ENCODE data around the gene HKDC1. TPM values are rescaled to one million over a fixed set of nuclear protein-coding genes. Genes with fewer than 3 reads are reported as not detected.

The HKDC1 gene
- polyA plus RNA-seq, 1 donor from 2014 or later, result 0.07 TPM

DNA sequence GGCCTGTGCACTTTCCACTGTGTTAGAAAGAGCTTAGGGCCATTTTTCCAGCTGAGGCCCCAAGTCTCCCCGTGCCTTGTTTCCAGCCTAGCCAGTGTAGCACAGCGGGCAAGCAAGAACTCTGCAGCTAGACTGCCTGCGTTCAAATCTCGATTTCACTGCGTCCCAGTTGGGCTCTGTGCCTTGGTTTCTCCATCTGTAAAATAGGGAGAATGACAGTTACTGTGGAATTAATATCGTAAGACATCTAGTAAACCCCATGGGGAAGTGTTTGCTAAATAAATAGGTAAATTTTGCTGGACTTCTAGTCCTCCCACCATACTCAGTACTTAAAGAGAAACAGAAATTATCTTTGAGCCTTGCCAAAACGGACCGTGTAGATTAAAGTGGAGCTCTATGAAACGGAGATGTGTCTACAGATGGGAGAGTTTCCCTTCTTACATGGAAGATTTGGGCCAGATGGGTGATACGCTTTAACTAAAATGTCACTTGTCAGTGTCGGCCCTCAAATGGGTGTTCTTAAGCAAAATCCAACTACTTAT, 3.5 kb upstream of the HKDC1 start:
- Histone ChIP-seq H3K4me2 (ENCODE audit: low read length) (no peak overlapping the region), H3K9me3 (ENCODE audit: low read length) (no peaks in the 10 kb centered on the region), H2AFZ (ENCODE audit: low read depth, low read length) (no peak overlapping the region), H3K79me2 (replicated peaks; ENCODE audit: insufficient read depth, low read length) (no peaks in the 10 kb centered on the region), H3K27ac (ENCODE audit: low read length) (no peak overlapping the region), H3K9ac (ENCODE audit: low read length) (no peak overlapping the region), H4K20me1 (ENCODE audit: insufficient read depth) (no peaks in the 10 kb centered on the region), H3K9me2 (ENCODE audit: insufficient read depth, low read length) (no peaks in the 10 kb centered on the region), H3K4me3 (ENCODE audit: low read length) (no peak overlapping the region), H3F3A (ENCODE audit: insufficient read depth, low read length, poor library complexity, severe bottlenecking) (no peaks in the 10 kb centered on the region), H3K36me3 (ENCODE audit: insufficient read depth, low read length) (no peaks in the 10 kb centered on the region), H3K27me3 (ENCODE audit: insufficient read depth, low read depth, low read length) (no peaks in the 10 kb centered on the region)
- TF ChIP-seq TAF1 (IDR thresholded peaks at IDR 0.05; ENCODE audit: low read depth) (no peak), SMC3 (conservative IDR thresholded peaks at IDR 0.05; ENCODE audit: poor library complexity) (no peak), RAD21 (conservative IDR thresholded peaks at IDR 0.05) (no peak), EZH2 (IDR thresholded peaks at IDR 0.05; ENCODE audit: borderline replicate concordance, insufficient read depth, low read length, poor library complexity, severe bottlenecking) (no peak), EP300 (conservative IDR thresholded peaks at IDR 0.05; ENCODE audit: poor library complexity, severe bottlenecking) (no peak), POLR2AphosphoS5 (IDR thresholded peaks at IDR 0.05) (no peak)
- TF ChIP-seq, protein P1, sequence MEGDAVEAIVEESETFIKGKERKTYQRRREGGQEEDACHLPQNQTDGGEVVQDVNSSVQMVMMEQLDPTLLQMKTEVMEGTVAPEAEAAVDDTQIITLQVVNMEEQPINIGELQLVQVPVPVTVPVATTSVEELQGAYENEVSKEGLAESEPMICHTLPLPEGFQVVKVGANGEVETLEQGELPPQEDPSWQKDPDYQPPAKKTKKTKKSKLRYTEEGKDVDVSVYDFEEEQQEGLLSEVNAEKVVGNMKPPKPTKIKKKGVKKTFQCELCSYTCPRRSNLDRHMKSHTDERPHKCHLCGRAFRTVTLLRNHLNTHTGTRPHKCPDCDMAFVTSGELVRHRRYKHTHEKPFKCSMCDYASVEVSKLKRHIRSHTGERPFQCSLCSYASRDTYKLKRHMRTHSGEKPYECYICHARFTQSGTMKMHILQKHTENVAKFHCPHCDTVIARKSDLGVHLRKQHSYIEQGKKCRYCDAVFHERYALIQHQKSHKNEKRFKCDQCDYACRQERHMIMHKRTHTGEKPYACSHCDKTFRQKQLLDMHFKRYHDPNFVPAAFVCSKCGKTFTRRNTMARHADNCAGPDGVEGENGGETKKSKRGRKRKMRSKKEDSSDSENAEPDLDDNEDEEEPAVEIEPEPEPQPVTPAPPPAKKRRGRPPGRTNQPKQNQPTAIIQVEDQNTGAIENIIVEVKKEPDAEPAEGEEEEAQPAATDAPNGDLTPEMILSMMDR (IDR thresholded peaks at IDR 0.05; ENCODE audit: poor library complexity, severe bottlenecking), result no peak

DNA sequence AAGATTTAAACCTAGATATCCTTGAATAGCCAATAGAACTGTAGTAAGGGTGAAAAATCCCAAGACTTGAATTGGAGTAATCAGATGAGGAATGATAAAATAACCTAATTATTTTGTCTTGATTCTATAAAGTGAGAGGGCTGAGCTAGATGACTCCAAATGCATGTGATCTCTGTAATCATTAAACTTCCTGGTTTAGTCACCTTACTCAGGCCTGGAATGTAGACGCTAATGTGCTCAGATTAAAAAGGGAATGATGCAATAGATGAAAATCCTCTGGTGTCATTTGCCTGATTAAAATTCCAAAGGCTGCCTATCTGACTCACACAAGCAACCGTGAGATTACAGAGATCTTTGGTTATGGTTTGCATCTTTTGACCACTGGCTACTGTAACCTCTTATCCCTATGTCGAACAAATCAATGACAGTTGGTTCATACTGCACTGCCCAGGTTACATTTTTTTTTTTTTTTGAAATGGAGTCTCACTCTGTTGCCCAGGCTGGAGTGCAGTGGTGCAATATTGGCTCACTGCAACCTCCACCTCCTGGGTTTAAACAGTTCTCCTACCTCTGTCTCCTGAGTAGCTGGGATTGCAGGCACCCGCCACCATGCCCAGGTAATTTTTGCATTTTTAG, 2.9 kb upstream of the HKDC1 start:
- no peaks in the 10 kb centered on the region for H3K27me3 ChIP-seq (ENCODE audit: insufficient read depth, low read depth, low read length)
- H3F3A ChIP-seq (ENCODE audit: insufficient read depth, low read length, poor library complexity, severe bottlenecking), result no peaks in the 10 kb centered on the region
- no peaks in the 10 kb centered on the region for H3K79me2 ChIP-seq (replicated peaks; ENCODE audit: insufficient read depth, low read length)
- TF ChIP-seq EZH2 (IDR thresholded peaks at IDR 0.05; ENCODE audit: borderline replicate concordance, insufficient read depth, low read length, poor library complexity, severe bottlenecking) (no peak), RAD21 (conservative IDR thresholded peaks at IDR 0.05) (no peak), MXI1 (conservative IDR thresholded peaks at IDR 0.05; ENCODE audit: poor library complexity, severe bottlenecking) (no peak), SMC3 (conservative IDR thresholded peaks at IDR 0.05; ENCODE audit: poor library complexity) (no peak), POLR2AphosphoS5 (IDR thresholded peaks at IDR 0.05) (no peak)
- TF ChIP-seq, protein P1 (IDR thresholded peaks at IDR 0.05; ENCODE audit: poor library complexity, severe bottlenecking), result no peak
- H3K4me3 ChIP-seq (ENCODE audit: low read length), result no peak overlapping the region
- no peak overlapping the region for H3K27ac ChIP-seq (ENCODE audit: low read length)
- no peaks in the 10 kb centered on the region for H3K9me3 ChIP-seq (ENCODE audit: low read length)
- no peak overlapping the region for H3K4me2 ChIP-seq (ENCODE audit: low read length)
- no peaks in the 10 kb centered on the region for H3K36me3 ChIP-seq (ENCODE audit: insufficient read depth, low read length)
- H4K20me1 ChIP-seq (ENCODE audit: insufficient read depth), result no peaks in the 10 kb centered on the region
- H3K9me2 ChIP-seq (ENCODE audit: insufficient read depth, low read length), result no peaks in the 10 kb centered on the region
- H3K9ac ChIP-seq (ENCODE audit: low read length), result no peak overlapping the region
- H2AFZ ChIP-seq (ENCODE audit: low read depth, low read length), result no peak overlapping the region

DNA sequence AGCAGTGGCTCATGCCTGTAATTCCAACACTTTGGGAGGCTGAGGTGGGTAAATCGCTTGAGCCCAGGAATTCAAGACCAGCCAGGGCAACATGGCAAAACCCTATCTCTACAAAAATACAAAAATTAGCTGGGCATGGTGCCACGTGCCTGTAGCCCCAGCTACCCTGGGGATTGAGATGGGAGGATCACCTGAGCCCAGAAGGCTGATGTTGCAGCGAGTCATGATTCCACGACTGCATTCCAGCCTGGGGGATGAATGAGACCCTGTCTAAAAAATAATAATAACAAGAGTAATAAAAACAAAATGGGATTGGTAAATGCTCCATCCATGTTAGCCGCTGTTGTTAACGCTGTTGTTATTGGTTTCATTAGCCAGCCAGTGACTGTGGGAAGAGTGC, 1.3 kb upstream of the HKDC1 start:
- Histone ChIP-seq H3F3A (ENCODE audit: insufficient read depth, low read length, poor library complexity, severe bottlenecking) (no peaks in the 10 kb centered on the region), H3K4me3 (ENCODE audit: low read length) (no peak overlapping the region), H3K27me3 (ENCODE audit: insufficient read depth, low read depth, low read length) (no peaks in the 10 kb centered on the region), H4K20me1 (ENCODE audit: insufficient read depth) (no peaks in the 10 kb centered on the region), H3K79me2 (replicated peaks; ENCODE audit: insufficient read depth, low read length) (no peaks in the 10 kb centered on the region), H3K9me2 (ENCODE audit: insufficient read depth, low read length) (no peaks in the 10 kb centered on the region), H3K9ac (ENCODE audit: low read length) (no peak overlapping the region), H3K36me3 (ENCODE audit: insufficient read depth, low read length) (no peaks in the 10 kb centered on the region), H3K27ac (ENCODE audit: low read length) (no peak overlapping the region), H2AFZ (ENCODE audit: low read depth, low read length) (no peak overlapping the region), H3K4me2 (ENCODE audit: low read length) (no peak overlapping the region), H3K9me3 (ENCODE audit: low read length) (no peaks in the 10 kb centered on the region)
- no peak for TF ChIP-seq POLR2AphosphoS5 (IDR thresholded peaks at IDR 0.05)
- no peak for TF ChIP-seq RAD21 (conservative IDR thresholded peaks at IDR 0.05)
- no peak for TF ChIP-seq TAF1 (IDR thresholded peaks at IDR 0.05; ENCODE audit: low read depth)
- TF ChIP-seq MXI1 (conservative IDR thresholded peaks at IDR 0.05; ENCODE audit: poor library complexity, severe bottlenecking), result no peak
- no peak for TF ChIP-seq EZH2 (IDR thresholded peaks at IDR 0.05; ENCODE audit: borderline replicate concordance, insufficient read depth, low read length, poor library complexity, severe bottlenecking)
- TF ChIP-seq, protein P2, sequence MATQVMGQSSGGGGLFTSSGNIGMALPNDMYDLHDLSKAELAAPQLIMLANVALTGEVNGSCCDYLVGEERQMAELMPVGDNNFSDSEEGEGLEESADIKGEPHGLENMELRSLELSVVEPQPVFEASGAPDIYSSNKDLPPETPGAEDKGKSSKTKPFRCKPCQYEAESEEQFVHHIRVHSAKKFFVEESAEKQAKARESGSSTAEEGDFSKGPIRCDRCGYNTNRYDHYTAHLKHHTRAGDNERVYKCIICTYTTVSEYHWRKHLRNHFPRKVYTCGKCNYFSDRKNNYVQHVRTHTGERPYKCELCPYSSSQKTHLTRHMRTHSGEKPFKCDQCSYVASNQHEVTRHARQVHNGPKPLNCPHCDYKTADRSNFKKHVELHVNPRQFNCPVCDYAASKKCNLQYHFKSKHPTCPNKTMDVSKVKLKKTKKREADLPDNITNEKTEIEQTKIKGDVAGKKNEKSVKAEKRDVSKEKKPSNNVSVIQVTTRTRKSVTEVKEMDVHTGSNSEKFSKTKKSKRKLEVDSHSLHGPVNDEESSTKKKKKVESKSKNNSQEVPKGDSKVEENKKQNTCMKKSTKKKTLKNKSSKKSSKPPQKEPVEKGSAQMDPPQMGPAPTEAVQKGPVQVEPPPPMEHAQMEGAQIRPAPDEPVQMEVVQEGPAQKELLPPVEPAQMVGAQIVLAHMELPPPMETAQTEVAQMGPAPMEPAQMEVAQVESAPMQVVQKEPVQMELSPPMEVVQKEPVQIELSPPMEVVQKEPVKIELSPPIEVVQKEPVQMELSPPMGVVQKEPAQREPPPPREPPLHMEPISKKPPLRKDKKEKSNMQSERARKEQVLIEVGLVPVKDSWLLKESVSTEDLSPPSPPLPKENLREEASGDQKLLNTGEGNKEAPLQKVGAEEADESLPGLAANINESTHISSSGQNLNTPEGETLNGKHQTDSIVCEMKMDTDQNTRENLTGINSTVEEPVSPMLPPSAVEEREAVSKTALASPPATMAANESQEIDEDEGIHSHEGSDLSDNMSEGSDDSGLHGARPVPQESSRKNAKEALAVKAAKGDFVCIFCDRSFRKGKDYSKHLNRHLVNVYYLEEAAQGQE (IDR thresholded peaks at IDR 0.05; ENCODE audit: borderline replicate concordance), result no peak
- TF ChIP-seq, protein P1 (IDR thresholded peaks at IDR 0.05; ENCODE audit: poor library complexity, severe bottlenecking), result no peak
- no peak for TF ChIP-seq EP300 (conservative IDR thresholded peaks at IDR 0.05; ENCODE audit: poor library complexity, severe bottlenecking)
- TF ChIP-seq SMC3 (conservative IDR thresholded peaks at IDR 0.05; ENCODE audit: poor library complexity), result no peak
